HG03342 (cell line): ENCODE data around the gene PDE4A.
"Not testable (repeated sequence)": the region's sequence is repeated elsewhere in the genome, so short reads cannot be mapped to it uniquely, and the experiment has no call there.

Experiments used
- ATAC-seq: cut with Tn5 transposase; IDR thresholded peaks from one replicate; pipeline ENCODE4 v1.9.1; 2021; ENCODE audit warnings: mild to moderate bottlenecking, moderate library complexity; ENCODE audit not compliant: unreplicated experiment

Gene PDE4A

GRCh38 chr19:10461047-10461949 lies 41.0 kb downstream of the PDE4A start:
- peak; percentile 88 for ATAC-seq

GRCh38 chr19:10462042-10462441 lies 41.7 kb downstream of the PDE4A start:
- ATAC-seq: not testable (repeated sequence)

DNA sequence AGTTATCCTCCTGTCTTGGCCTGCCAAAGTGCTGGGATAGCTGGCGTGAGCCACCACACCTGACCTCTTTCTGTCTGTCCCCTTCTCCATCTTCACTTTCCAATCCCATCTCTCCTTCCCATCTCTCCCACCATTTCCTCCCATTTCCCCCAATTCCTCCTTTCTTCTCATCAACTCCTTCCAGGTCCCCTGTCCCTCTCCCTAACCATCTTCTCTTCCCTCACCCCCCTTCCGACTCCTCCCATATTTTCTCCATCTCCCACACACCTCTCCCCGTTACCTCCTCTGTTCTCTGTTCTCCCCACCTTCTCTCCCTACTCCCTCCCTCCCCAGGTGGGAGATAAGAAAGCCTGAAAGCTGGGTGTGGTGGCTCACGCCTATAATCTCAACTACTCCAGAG lies 42.2 kb downstream of the PDE4A start:
- ATAC-seq: no peak

- no peak for ATAC-seq
Measured at GRCh38 chr19:10464456-10464855, 44.1 kb downstream of the PDE4A start.

DNA sequence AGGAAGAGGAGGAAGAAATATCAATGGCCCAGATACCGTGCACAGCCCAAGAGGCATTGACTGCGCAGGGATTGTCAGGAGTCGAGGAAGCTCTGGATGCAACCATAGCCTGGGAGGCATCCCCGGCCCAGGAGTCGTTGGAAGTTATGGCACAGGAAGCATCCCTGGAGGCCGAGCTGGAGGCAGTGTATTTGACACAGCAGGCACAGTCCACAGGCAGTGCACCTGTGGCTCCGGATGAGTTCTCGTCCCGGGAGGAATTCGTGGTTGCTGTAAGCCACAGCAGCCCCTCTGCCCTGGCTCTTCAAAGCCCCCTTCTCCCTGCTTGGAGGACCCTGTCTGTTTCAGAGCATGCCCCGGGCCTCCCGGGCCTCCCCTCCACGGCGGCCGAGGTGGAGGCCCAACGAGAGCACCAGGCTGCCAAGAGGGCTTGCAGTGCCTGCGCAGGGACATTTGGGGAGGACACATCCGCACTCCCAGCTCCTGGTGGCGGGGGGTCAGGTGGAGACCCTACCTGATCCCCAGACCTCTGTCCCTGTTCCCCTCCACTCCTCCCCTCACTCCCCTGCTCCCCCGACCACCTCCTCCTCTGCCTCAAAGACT lies 46.9 kb downstream of the PDE4A start:
- ATAC-seq: no peak

- ATAC-seq: no peak
Measured at GRCh38 chr19:10468133-10468532, 47.8 kb downstream of the PDE4A start.

DNA sequence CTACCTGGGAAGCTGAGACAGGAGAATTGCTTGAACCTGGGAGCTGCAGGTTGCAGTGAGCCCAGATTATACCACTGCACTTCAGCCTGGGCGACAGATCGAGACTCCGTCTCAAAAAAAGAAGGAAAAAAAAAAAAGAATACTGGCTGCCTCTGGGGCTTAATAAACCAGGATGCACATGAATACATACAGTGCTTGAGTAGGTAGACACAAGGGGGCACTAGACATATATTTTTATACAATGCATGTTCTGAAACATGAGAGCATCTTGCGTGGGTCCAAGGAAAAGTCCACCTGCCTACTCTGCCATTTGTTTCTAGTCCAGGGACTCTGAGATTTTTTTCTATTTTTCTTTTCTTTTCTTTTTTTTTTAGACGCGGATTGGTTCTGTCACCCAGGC lies 51.6 kb downstream of the PDE4A start:
- ATAC-seq: no peak

GRCh38 chr19:10473192-10473591 lies 52.9 kb downstream of the PDE4A start:
- ATAC-seq: no peak

DNA sequence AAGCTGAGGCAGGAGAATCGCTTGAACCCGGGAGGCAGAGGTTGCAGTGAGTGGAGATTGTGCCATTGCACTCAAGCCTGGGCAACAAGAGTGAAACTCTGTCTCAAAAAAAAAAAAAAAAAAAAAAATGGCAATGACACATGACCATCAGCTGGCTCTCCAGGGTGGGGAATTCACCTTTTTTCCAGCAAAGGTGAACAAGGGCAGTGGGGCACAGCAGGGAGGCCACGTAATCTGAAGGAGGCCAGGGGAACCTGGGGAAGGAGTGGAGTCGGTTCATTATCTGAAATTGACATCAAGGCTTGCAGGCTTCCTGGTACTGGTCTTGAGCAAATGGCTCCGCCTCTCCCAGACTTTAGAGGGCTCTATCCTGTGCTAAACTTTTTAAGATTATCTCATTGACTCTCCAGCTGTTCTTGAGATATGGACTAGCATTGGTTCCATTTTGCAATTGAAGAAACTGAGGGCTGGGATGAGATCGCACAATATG lies 54.7 kb downstream of the PDE4A start:
- no peak for ATAC-seq

- no peak for ATAC-seq
Measured at GRCh38 chr19:10478476-10478875, 58.1 kb downstream of the PDE4A start.

DNA sequence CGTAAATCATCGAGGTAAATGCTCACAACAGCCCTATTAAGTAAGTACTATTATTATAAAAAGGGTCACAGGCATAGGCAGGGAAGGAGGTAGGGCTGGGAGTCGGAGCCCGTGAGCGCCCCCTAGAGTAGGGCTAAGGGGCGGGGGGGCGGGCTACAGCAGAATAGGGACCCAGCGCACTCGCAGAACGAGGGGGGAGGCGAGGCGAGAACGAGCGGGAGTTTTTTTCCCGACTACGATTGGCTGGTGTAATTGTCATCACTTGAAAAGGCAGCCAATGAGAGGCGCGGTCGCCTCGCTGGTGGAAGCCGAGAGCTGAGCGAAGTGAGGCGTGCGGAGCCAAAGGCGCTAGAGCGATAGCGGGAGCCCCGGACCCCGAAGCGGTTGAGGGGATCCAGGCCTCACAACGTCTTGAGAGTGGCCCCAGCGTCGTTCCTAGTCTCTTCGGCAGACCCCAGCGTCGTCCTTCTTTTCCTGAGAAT lies 58.6 kb downstream of the PDE4A start:
- ATAC-seq: no peak

GRCh38 chr19:10486551-10486950 lies 66.2 kb downstream of the PDE4A start:
- no peak for ATAC-seq

DNA sequence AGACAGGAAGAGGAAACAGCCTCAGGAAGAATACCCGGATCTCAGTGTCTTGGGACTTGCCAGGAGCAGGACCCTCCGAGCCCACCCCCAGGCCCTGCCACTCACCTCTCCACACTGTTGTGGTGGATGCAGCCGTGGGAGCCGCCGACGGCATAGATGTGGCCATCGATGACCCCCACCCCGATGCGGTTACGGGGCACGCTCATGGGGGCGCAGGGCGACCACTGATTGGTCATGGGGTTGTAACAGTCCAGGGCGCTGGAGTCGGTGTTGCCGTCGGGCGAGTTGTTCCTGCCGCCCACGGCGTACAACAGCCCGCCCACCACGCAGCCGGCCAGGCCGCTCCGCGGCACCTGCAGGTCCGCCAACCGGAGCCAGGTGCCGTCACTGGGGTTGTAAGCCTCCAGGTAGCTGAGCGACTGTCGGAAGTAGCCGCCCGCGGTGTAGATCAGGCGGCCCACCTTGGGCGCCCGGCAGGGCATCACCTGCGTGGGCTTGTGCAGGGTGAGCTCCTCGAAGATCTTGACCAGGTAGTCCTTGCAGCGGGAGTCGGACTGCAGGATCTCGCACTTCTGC lies 71.2 kb downstream of the PDE4A start:
- no peak for ATAC-seq

- no peak for ATAC-seq
Measured at GRCh38 chr19:10497371-10497770, 77.0 kb downstream of the PDE4A start.

DNA sequence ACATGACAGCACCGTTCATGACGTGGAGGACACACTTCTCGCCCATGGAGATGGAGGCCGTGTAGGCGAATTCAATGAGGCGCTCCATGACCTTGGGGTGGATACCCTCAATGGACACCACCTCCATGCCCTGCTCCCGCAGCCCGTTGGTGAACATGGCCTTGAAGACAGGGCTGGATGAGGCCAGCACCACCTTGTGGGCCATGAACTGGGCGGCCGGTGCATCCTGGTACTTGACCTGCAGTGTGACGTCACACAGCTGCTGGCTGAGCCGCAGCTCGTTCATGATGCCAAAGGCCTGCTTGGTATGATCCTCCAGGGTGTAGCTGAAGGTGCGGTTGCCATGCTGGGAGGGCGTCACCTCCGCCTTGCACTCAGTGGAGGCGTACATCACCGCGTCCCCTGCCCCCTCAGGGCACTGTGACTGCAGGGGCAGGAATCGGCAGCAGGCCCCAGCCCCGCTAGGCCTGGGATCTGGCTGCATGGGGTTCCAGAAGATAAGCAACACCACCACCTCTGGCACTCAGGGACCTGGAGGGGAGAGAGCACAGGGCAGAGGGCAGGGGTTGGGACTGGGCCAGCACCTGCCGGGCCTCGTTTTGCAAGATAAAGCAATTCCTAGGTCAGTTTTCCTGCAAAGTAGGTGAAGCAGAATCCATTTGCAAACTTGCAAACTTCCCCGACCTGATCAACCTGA lies 79.4 kb downstream of the PDE4A start:
- ATAC-seq: no peak

DNA sequence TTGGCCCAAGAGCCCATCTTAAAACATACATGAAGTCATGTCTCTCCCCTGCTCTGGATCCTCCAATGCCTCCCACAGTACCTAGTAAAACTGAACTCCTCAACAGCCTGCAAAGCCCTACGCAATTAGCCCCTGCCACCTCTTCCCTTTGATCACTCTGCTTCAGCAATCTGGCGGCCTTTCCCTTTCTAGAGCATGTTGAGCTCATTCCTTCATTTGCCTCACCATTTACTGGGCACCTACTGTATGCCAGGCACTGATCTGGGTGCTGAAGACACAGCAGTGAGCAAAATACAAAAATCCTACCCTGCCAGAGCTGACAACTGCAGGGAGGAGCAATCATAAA lies 79.9 kb downstream of the PDE4A start:
- no peak for ATAC-seq

- peak; percentile 14 for ATAC-seq
Measured at GRCh38 chr19:10501971-10502523, 81.7 kb downstream of the PDE4A start.

GRCh38 chr19:10502524-10503001 lies 82.2 kb downstream of the PDE4A start:
- ATAC-seq: peak; percentile 76

- ATAC-seq: no peak
Measured at GRCh38 chr19:10503002-10503789, 82.9 kb downstream of the PDE4A start, which contains the start of gene KEAP1. Gene KEAP1 (minus strand): TSS chr19:10503356. CDS start chr19:10500033, 3,323 bp downstream.
